Thyroid gland (tissue), 4 donors: ENCODE data around the gene PCBD2. TPM values are rescaled to one million over a fixed set of nuclear protein-coding genes. Genes with fewer than 3 reads are reported as not detected.

Source experiments
- DNase-seq, 2 donors: peaks; one replicate each; pipeline ENCODE4 v3.0.0-alpha.2; 2019
- H3K27ac ChIP-seq, 3 donors: fragments of 200-600 bp; sonication (generic); 1 replicate in 2 of 3; 2 replicates in 1 of 3; pipeline ENCODE4 v1.5.1; 2016 to 2019; ENCODE audit warnings: mild to moderate bottlenecking in 1 of 3, moderate library complexity in 1 of 3
- H3K27me3 ChIP-seq: fragments of 200-600 bp; sonication (generic); one replicate; pipeline ENCODE4 v1.5.1; 2019
- H3K36me3 ChIP-seq, 2 donors: fragments of 200-600 bp; sonication (generic); one replicate each; pipeline ENCODE4 v1.5.1; 2016 to 2019
- H3K4me1 ChIP-seq, 2 donors: fragments of 200-600 bp; sonication (generic); one replicate each; pipeline ENCODE4 v1.5.1; 2017 to 2019
- H3K4me3 ChIP-seq, 3 donors: fragments of 200-600 bp; sonication (generic); replicated peaks in 1 of 3; 1 replicate in 2 of 3; 2 replicates in 1 of 3; pipeline ENCODE4 v1.5.1; 2016; ENCODE audit warnings: mild to moderate bottlenecking in 1 of 3
- H3K9me3 ChIP-seq: fragments of 200-600 bp; sonication (generic); one replicate; pipeline ENCODE4 v1.5.1; 2017
- CTCF ChIP-seq, 6 experiments: fragments of 200-600 bp in 3 of 6; fragments of 450-650 bp in 3 of 6; sonication (generic) in 3 of 6; IDR thresholded peaks; one replicate each; pipeline ENCODE4 v1.5.1; 2016 to 2019; ENCODE audit warnings: antibody characterized with exemption in 6 of 6, mild to moderate bottlenecking in 2 of 6, inconsistent platforms in 1 of 6, moderate library complexity in 1 of 6
- POLR2A ChIP-seq, 2 donors: fragments of 450-650 bp; IDR thresholded peaks; one replicate each; pipeline ENCODE4 v1.6.1; 2017; ENCODE audit warnings: antibody characterized with exemption in 2 of 2, mild to moderate bottlenecking in 2 of 2, moderate library complexity in 1 of 2
- WGBS, 2 donors: methylation state at CpG; one replicate each; pipeline ENCODE4 v1.1.5; 2017; 5-methylcytosine and 5-hydroxymethylcytosine counted together
- intact Hi-C: fragments of 100-400 bp; cut with DNase I; formaldehyde crosslinking; loops from one replicate; pipeline ENCODE4 v1.15.1; 2023
- total RNA-seq, 4 donors: library from RNA; depleted of rRNA; stranded (reverse); fragments of >200 nt; gene quantifications; one replicate each; pipeline ENCODE4 v1.2.3, GENCODE V29; 2016

Gene PCBD2
- total RNA-seq, 4 donors from 2014 or later: 12.6 to 24.4 (median 17.7) TPM

- Histone ChIP-seq H3K4me3 (no peak overlapping the region), H3K36me3 (no peaks in the 10 kb centered on the region), H3K27ac (peak overlapping the region; percentile 64 to 75 (median 73)), H3K4me1 (peaks cover 15 to 30% of the 10 kb centered on the region in 2 donors), H3K27me3 (no peaks in the 10 kb centered on the region), H3K9me3 (no peaks in the 10 kb centered on the region)
- intact Hi-C loops: no loop called here
- no peak for DNase-seq
- WGBS, 2 donors: 31 to 40% methylated on average over 1 of the region's 1 CpG
- no peak for TF ChIP-seq POLR2A (IDR thresholded peaks at IDR 0.05)
- no peak for TF ChIP-seq CTCF (IDR thresholded peaks at IDR 0.05)
These were observed 39.7 kb downstream of the PCBD2 start for GRCh38 chr5:134944630-134945029.

- TF ChIP-seq POLR2A (IDR thresholded peaks at IDR 0.05): no peak
- no peak for TF ChIP-seq CTCF (IDR thresholded peaks at IDR 0.05)
- WGBS, 2 donors: 67 to 78% methylated on average over 2 of the region's 2 CpGs
- intact Hi-C loops: no loop called here
- no peak for DNase-seq
- Histone ChIP-seq H3K4me3 (no peak overlapping the region), H3K36me3 (no peaks in the 10 kb centered on the region), H3K27ac (peak overlapping the region; percentile 64 to 75 (median 73)), H3K27me3 (no peaks in the 10 kb centered on the region), H3K4me1 (peaks cover 15 to 30% of the 10 kb centered on the region in 2 donors), H3K9me3 (no peaks in the 10 kb centered on the region)
These were observed 40.1 kb downstream of the PCBD2 start for GRCh38 chr5:134945041-134945440.

- Histone ChIP-seq H3K4me1 (peaks cover 6 to 19% of the 10 kb centered on the region in 2 donors), H3K27ac (no peak overlapping the region), H3K36me3 (no peaks in the 10 kb centered on the region), H3K4me3 (no peak overlapping the region), H3K27me3 (no peaks in the 10 kb centered on the region), H3K9me3 (no peaks in the 10 kb centered on the region)
- intact Hi-C loops: no loop called here
- WGBS, 2 donors: 74 to 83% methylated on average over 5 of the region's 5 CpGs
- no peak for TF ChIP-seq CTCF (IDR thresholded peaks at IDR 0.05)
- no peak for TF ChIP-seq POLR2A (IDR thresholded peaks at IDR 0.05)
- DNase-seq: peak in 1 of 2 donors; percentile 14
These were observed 44.0 kb downstream of the PCBD2 start for GRCh38 chr5:134948911-134949310.

- Histone ChIP-seq H3K36me3 (no peaks in the 10 kb centered on the region), H3K4me3 (no peak overlapping the region), H3K27me3 (no peaks in the 10 kb centered on the region), H3K9me3 (no peaks in the 10 kb centered on the region), H3K4me1 (peaks cover 6 to 16% of the 10 kb centered on the region in 2 donors), H3K27ac (no peak overlapping the region)
- DNase-seq: no peak
- TF ChIP-seq CTCF (IDR thresholded peaks at IDR 0.05) (no peak), POLR2A (IDR thresholded peaks at IDR 0.05) (no peak)
- WGBS, 2 donors: 81 to 83% methylated on average over 5 of the region's 5 CpGs
- intact Hi-C loops: no loop called here
These were observed 44.4 kb downstream of the PCBD2 start for GRCh38 chr5:134949316-134949715.

- Histone ChIP-seq H3K27ac (no peak overlapping the region), H3K4me1 (no peaks in the 10 kb centered on the region), H3K36me3 (peaks cover 0 to 7% of the 10 kb centered on the region in 2 donors), H3K4me3 (no peak overlapping the region), H3K9me3 (no peaks in the 10 kb centered on the region), H3K27me3 (no peaks in the 10 kb centered on the region)
- no peak for DNase-seq
- TF ChIP-seq CTCF (IDR thresholded peaks at IDR 0.05) (no peak), POLR2A (IDR thresholded peaks at IDR 0.05) (no peak)
- intact Hi-C loops: no loop called here
- 87 to 90% methylated on average over 4 of the region's 4 CpGs for WGBS, 2 donors
These were observed 53.1 kb downstream of the PCBD2 start for GRCh38 chr5:134957920-134958608.
